Endometrial microvascular endothelial cells (primary cell): ENCODE results near the gene SHROOM1. TPM values are rescaled to one million over a fixed set of nuclear protein-coding genes. Genes with fewer than 3 reads are reported as not detected.

Experiments used
- in situ Hi-C: cut with HindIII; loops from 2 replicates; pipeline ENCODE4 v1.10.0; 2017; ENCODE audit warnings: low sequenced_read_pairs, low pct_unique_long_range_greater_than_20kb; ENCODE audit errors: inconsistent ontology term
- total RNA-seq: library from RNA; depleted of rRNA; stranded (reverse); fragments of >200 nt; gene quantifications from one replicate; pipeline ENCODE4 v1.2.3, GENCODE V29; 2015; ENCODE audit errors: inconsistent ontology term

The SHROOM1 gene
- total RNA-seq, 1 donor from 2014 or later = 28.4 TPM

GRCh38 chr5:132773114-132773513, 57.3 kb downstream of the SHROOM1 start:
- in situ Hi-C loops = no loop called here

GRCh38 chr5:132772291-132773070, 58.0 kb downstream of the SHROOM1 start:
- in situ Hi-C loops = no loop called here

Other genes with a start within 250 kb of the SHROOM1 start
- gene IL13, start 172.5 kb downstream of the SHROOM1 start, total RNA-seq = not detected
- gene IL4, start 156.7 kb downstream of the SHROOM1 start, total RNA-seq = not detected
- gene KIF3A, start 93.1 kb downstream of the SHROOM1 start, total RNA-seq = 8.0 TPM
- gene CCNI2, start 83.2 kb downstream of the SHROOM1 start, total RNA-seq = not detected
- gene SEPTIN8, start 53.4 kb downstream of the SHROOM1 start, total RNA-seq = 61.0 TPM
- not detected for gene SOWAHA, start 17.3 kb downstream of the SHROOM1 start, total RNA-seq
- 1.3 TPM for gene GDF9, start 35.8 kb upstream of the SHROOM1 start, total RNA-seq
- gene UQCRQ, start 36.0 kb upstream of the SHROOM1 start, total RNA-seq = 184 TPM
- gene LEAP2, start 43.0 kb upstream of the SHROOM1 start, total RNA-seq = not detected
- gene AFF4, start 133.0 kb upstream of the SHROOM1 start, total RNA-seq = 35.0 TPM
- 8.5 TPM for gene ZCCHC10, start 195.9 kb upstream of the SHROOM1 start, total RNA-seq
- gene HSPA4, start 221.4 kb upstream of the SHROOM1 start, total RNA-seq = 103 TPM